Smooth muscle cell (in vitro differentiated cells): ENCODE results near the gene CNTNAP2. TPM values are rescaled to one million over a fixed set of nuclear protein-coding genes. Genes with fewer than 3 reads are reported as not detected.
"Not testable (repeated sequence)": the region's sequence is repeated elsewhere in the genome, so short reads cannot be mapped to it uniquely, and the experiment has no call there.

Source experiments
- DNase-seq: peaks from one replicate; lab custom pipeline; 2025; ENCODE audit not compliant: unreplicated experiment; lab: John Stamatoyannopoulos, UW
- H2AFZ ChIP-seq: fragments of 200-600 bp; sonication (generic); 2 replicates; pipeline ENCODE4 v1.6.0; 2016; ENCODE audit warnings: antibody characterized with exemption, low read depth, mild to moderate bottlenecking
- H3F3A ChIP-seq: fragments of 200-600 bp; sonication (generic); 2 replicates; pipeline ENCODE4 v1.6.0; 2017; ENCODE audit warnings: antibody characterized with exemption, low read depth
- H3K27ac ChIP-seq: fragments of 200-600 bp; sonication (generic); 2 replicates; pipeline ENCODE4 v1.5.1; 2016; ENCODE audit warnings: low read depth, mild to moderate bottlenecking
- H3K27me3 ChIP-seq: fragments of 200-600 bp; sonication (generic); 2 replicates; pipeline ENCODE4 v1.6.1; 2016; ENCODE audit warnings: low read depth, mild to moderate bottlenecking
- H3K36me3 ChIP-seq: fragments of 200-600 bp; sonication (generic); 2 replicates; pipeline ENCODE4 v1.5.1; 2016; ENCODE audit warnings: low read depth
- H3K4me1 ChIP-seq: fragments of 200-600 bp; sonication (generic); 2 replicates; pipeline ENCODE4 v1.5.1; 2016; ENCODE audit warnings: low read depth
- H3K4me2 ChIP-seq: fragments of 200-600 bp; sonication (generic); 2 replicates; pipeline ENCODE4 v1.6.0; 2016; ENCODE audit warnings: mild to moderate bottlenecking
- H3K4me3 ChIP-seq: fragments of 200-600 bp; sonication (generic); 2 replicates; pipeline ENCODE4 v1.5.1; 2016; ENCODE audit warnings: mild to moderate bottlenecking
- H3K79me2 ChIP-seq: fragments of 200-600 bp; sonication (generic); 2 replicates; pipeline ENCODE4 v1.6.0; 2016; ENCODE audit warnings: low read depth, mild to moderate bottlenecking
- H3K9ac ChIP-seq: fragments of 200-600 bp; sonication (generic); 2 replicates; pipeline ENCODE4 v1.6.0; 2016; ENCODE audit warnings: low read depth
- H3K9me3 ChIP-seq: fragments of 200-600 bp; sonication (generic); replicated peaks from 2 replicates; pipeline ENCODE4 v1.5.1; 2016; ENCODE audit warnings: low read depth
- H4K20me1 ChIP-seq: fragments of 200-600 bp; sonication (generic); 2 replicates; pipeline ENCODE4 v1.6.0; 2016; ENCODE audit warnings: low read depth
- whole genome bisulfite sequencing: methylation state at CpG from one replicate; pipeline ENCODE4 v1.1.7; 2016; ENCODE audit warnings: low lambda C conversion rate; 5-methylcytosine and 5-hydroxymethylcytosine counted together
- polyA plus RNA-seq: library from polyadenylated mRNA; unstranded; fragments of >200 nt; fragmentation: Nextera tagmentation; extraction: Ambion mirVana; gene quantifications from 2 replicates; pipeline ENCODE4 v1.2.1, GENCODE V29; 2016
- total RNA-seq: library from RNA; depleted of rRNA; stranded (reverse); fragments of >200 nt; gene quantifications from 2 replicates; pipeline ENCODE4 v1.2.3, GENCODE V29; 2014
- TF ChIP-seq, protein P1 (sequence below): fragments of 200-600 bp; sonication (generic); IDR thresholded peaks from 2 replicates; pipeline ENCODE4 v1.5.1; 2017; ENCODE audit warnings: borderline replicate concordance, mild to moderate bottlenecking, antibody characterized with exemption; ENCODE audit not compliant: insufficient read depth, poor library complexity, severe bottlenecking

The CNTNAP2 gene
- total and polyA plus RNA-seq, 2 experiments from 2014 or later: 1.7 to 9.0 TPM

DNA sequence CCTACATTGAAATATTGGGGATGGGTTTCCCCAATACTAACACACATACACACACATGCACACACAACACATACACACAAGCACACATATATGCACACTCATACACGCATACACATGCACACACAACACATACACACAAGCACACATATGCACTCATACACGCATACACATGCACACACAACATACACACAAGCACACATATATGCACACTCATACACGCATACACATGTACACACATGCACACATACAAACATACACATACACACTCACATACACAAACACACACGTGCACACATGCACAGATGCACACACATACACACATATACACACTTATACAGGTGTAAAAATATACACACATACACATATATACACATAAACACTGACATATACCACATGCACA is 2346.6 kb downstream of the CNTNAP2 start:
- Histone ChIP-seq H3K36me3 (no peaks in the 10 kb centered on the region), H3F3A (no peaks in the 10 kb centered on the region), H3K4me1 (no peaks in the 10 kb centered on the region), H3K4me2 (no peak overlapping the region), H3K27ac (no peak overlapping the region), H2AFZ (no peak overlapping the region), H4K20me1 (no peaks in the 10 kb centered on the region), H3K4me3 (no peak overlapping the region), H3K27me3 (no peaks in the 10 kb centered on the region), H3K79me2 (no peaks in the 10 kb centered on the region), H3K9me3 (no peaks in the 10 kb centered on the region), H3K9ac (no peak overlapping the region)
- TF ChIP-seq, protein P1, sequence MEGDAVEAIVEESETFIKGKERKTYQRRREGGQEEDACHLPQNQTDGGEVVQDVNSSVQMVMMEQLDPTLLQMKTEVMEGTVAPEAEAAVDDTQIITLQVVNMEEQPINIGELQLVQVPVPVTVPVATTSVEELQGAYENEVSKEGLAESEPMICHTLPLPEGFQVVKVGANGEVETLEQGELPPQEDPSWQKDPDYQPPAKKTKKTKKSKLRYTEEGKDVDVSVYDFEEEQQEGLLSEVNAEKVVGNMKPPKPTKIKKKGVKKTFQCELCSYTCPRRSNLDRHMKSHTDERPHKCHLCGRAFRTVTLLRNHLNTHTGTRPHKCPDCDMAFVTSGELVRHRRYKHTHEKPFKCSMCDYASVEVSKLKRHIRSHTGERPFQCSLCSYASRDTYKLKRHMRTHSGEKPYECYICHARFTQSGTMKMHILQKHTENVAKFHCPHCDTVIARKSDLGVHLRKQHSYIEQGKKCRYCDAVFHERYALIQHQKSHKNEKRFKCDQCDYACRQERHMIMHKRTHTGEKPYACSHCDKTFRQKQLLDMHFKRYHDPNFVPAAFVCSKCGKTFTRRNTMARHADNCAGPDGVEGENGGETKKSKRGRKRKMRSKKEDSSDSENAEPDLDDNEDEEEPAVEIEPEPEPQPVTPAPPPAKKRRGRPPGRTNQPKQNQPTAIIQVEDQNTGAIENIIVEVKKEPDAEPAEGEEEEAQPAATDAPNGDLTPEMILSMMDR: no peak
- no peak for DNase-seq
- 95% methylated on average over 4 of the region's 4 CpGs for WGBS

DNA sequence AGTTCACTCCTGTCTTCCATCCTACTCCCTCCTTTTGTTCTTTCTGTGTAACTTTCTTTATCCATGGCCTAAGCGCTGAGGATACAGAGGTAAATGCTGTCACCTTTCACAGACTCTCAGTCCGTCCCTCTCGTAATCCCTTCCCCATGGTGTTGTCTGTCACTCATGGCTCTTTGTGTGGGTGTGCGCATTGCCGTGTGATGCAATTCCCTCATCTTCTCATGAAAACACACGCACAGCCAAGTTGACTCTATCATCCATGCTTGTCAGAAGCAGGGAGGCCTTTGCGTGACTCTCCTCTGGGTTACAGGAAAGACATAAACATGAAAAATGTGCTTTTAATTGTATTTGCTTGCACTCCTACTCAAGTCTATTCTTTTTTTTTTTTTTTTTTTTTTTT is 2348.3 kb downstream of the CNTNAP2 start:
- no peak for DNase-seq
- Histone ChIP-seq H3K4me1 (no peaks in the 10 kb centered on the region), H2AFZ (no peak overlapping the region), H3K9ac (no peak overlapping the region), H3K27me3 (no peaks in the 10 kb centered on the region), H4K20me1 (no peaks in the 10 kb centered on the region), H3K36me3 (no peaks in the 10 kb centered on the region), H3K27ac (no peak overlapping the region), H3K79me2 (no peaks in the 10 kb centered on the region), H3K4me3 (no peak overlapping the region), H3K4me2 (no peak overlapping the region), H3F3A (no peaks in the 10 kb centered on the region), H3K9me3 (no peaks in the 10 kb centered on the region)
- 90% methylated on average over 7 of the region's 7 CpGs for WGBS
- TF ChIP-seq, protein P1: no peak

DNA sequence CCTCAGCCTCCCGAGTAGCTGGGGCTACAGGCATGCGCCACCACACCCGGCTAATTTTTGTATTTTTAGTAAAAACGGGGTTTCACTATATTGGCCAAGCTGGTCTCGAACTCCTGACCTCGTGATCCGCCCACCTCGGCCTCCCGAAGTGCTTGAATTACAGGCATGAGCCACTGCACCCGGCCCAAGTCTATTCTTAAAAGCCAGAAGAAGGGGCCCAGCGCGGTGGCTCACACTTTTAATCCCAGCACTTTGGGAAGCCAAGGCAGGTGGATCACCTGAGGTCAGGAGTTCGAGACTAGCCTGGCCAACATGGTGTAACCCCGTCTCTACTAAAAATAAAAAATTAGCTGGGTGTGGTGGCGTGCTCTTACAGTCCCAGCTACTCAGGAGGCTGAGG is 2348.8 kb downstream of the CNTNAP2 start:
- H4K20me1 ChIP-seq, H3K4me1 ChIP-seq, H3K9me3 ChIP-seq, H3K4me3 ChIP-seq, H3K9ac ChIP-seq, DNase-seq, H3K4me2 ChIP-seq, H3K79me2 ChIP-seq, H3K27me3 ChIP-seq, H2AFZ ChIP-seq, H3F3A ChIP-seq, H3K36me3 ChIP-seq, H3K27ac ChIP-seq: not testable (repeated sequence)
- whole genome bisulfite sequencing: 95% methylated on average over 15 of the region's 15 CpGs

DNA sequence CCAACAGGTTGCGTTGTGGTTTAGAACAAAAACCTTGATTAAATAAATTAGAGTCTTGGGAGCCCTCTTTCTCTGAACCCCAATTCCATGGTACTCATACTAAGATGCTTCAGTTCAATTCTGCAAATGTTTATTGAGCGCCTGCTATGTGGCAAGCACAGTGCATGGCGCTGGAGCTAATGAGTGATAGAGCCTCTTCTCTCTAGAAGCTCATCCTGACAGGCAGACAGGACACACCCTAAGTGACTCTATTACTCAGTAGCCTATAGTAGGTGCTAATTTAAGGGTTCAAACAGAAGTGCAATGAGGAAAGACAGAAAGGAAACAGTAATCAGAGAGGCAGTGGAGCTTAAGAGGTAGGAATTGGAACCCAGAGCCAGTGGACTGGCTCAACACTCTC is 2349.5 kb downstream of the CNTNAP2 start:
- Histone ChIP-seq H3K36me3 (no peaks in the 10 kb centered on the region), H3K9me3 (no peaks in the 10 kb centered on the region), H4K20me1 (no peaks in the 10 kb centered on the region), H3K4me1 (no peaks in the 10 kb centered on the region), H3K79me2 (no peaks in the 10 kb centered on the region), H3F3A (no peaks in the 10 kb centered on the region), H3K27ac (no peak overlapping the region), H3K4me3 (no peak overlapping the region), H3K9ac (no peak overlapping the region), H3K27me3 (no peaks in the 10 kb centered on the region), H2AFZ (no peak overlapping the region), H3K4me2 (no peak overlapping the region)
- TF ChIP-seq, protein P1: no peak
- 98% methylated on average over 3 of the region's 3 CpGs for WGBS
- no peak for DNase-seq
